Stimulated activated CD8-positive, alpha-beta memory T cell treated with anti-CD3 and anti-CD28 coated beads, Interleukin-15, amount 100 ng/mL, for 48 hours (primary cell): ENCODE data around the gene CCDC60.

Experiments used
- DNase-seq, 2 donors: peaks; one replicate each; pipeline ENCODE4 v3.0.0-alpha.2; 2020; ENCODE audit warnings: low read depth in 2 of 2

The CCDC60 gene

GRCh38 chr12:119540476-119540875 is 205.9 kb downstream of the CCDC60 start:
- DNase-seq, result no peak

- peak; percentile 8 to 9 for DNase-seq
Observed at GRCh38 chr12:119544765-119545625, 210.5 kb downstream of the CCDC60 start.

DNA sequence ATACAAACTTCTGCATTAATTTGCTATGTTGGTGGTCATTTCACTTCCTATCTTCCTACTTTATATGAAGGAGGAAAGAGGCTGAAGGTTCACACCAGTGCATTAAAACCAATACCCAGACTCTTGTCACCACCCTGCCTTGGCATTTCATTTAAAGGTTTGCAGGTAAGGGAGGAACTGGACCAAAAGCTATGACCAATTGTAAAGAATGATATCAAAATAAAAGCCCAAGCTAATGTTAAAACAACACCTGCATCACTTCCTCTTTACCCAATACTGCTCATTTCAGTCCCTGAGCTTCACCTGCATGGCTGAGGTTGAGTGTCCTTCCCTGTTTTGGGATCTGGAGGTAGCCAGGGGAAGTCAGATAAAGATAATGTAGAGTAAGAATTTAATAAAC is 211.8 kb downstream of the CCDC60 start:
- no peak for DNase-seq

DNA sequence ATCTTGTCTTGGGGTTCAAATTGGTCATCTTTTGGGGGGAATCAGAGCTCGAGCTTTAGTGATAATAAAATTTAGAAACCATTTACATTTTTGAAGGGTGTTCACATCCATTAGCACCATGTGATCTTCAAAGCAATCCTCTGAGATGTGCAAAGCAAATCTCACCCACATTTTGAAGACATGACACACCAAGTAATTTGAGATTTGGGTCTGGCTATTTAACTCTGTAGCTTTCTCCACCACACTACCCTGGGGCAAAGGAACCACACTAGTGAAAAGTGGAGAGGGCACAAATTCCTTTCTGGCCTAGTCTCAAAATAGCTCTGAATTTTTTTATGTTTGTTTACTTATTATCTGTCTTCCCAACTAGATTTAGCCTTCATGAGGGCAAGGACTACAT is 212.5 kb downstream of the CCDC60 start:
- DNase-seq, result no peak

DNA sequence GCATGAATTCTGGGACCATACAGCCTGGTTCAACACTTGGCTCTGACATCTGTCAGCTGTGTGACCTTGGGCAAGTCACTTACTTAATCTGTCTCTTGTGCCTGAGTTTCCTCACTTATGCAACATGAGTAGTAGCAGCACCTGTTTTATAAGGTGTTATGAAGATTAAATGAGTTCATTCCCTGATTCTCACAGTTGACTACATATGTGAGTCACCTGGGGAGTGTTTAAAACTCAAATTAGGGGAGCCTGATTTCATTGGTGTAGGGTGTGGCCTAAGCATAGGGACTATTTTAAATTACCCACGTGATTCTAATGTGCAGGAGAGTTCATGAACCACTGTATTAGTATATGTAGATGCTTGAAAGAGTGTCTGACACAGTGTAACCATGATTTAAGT is 222.3 kb downstream of the CCDC60 start:
- DNase-seq, result no peak

DNA sequence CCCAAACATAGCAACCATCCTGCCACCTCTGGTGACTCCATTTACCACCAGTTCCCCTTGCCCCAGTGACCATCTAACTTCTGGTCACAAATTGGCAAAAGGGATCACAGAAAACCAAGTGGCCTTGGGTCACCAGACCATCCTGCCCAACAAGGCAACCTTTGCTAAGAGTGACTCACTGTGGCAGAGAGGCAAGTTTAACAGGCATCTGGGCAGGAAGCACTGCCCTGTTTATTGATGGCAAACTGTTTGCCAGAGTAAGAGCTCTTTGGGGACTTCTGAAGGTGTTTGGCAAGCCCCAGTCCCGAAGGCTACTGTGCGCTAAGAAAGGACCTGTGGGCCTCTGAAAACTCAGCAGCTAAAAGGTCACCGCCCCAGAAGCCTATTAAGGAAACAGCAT is 230.9 kb downstream of the CCDC60 start:
- DNase-seq, result no peak

- DNase-seq, result no peak
Observed at GRCh38 chr12:119570771-119571170, 236.2 kb downstream of the CCDC60 start.

DNA sequence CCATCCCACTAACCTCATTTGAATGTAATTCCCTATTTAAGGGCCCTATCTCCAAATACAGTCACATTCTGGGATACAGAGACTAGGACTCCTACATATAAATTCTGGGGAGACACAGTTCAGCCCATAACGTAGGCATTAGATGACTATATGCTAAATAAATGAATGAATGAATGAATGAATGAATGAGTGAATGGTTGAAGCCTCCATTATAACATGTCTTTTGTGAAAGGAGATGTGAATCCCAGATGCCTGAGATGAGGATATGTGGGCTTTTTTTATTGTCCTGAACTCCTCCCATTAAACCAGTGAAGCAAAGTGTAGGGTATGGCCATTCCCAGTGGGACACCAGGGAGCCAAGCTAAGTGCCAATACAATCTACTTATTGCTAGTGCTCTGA is 238.6 kb downstream of the CCDC60 start:
- DNase-seq, result no peak

GRCh38 chr12:119574255-119574654 is 239.7 kb downstream of the CCDC60 start:
- no peak for DNase-seq

DNA sequence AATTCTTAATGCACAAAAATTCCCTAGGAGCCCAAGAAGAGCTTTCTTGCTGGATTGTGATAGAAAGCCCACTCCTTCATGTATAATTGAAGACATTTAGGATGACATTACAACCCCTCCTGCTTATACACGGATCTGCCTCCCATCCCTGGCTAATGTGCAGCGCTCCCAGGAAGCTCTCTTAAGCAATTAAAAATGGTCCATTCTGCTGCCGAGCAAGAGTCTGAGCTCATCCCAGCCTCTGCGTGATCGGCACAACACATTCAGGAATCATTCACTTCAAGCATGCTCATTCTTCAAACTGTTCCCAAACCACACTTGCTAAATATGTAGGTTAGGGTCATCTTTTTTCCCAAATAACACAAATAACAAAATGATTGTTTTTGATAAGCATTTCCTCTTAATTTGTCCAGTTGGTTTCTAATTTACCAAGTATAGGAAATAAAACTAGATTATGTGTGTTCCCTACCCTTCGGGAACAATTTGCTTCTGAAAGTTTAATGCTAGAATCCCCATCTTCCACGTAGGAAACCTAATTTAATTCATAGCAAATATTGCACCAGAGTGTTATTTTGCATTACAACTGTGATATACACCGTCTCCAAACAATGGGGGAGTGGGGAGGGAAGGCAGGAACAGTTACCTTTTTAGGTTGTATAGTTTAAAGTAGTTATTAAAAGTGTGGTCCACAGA is 241.7 kb downstream of the CCDC60 start:
- no peak for DNase-seq

DNA sequence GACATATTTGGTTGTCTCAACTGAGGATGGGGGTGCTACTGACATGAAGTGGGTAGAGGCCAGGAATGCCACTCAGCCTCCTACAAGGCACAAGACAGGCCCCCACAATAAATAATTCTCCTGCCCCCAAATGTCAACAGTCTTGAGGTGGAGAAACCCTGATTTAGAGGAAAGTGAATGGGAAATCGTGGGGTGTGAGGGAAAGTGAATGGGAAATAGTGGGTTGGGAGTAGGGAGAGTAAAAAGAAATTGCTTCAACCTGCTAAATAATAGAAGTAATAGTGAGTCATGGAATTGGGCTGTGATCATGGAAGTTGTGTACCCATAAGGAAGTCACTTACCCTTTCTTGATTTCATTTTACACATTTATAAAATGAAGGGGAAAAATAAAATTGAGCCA is 242.4 kb downstream of the CCDC60 start:
- no peak for DNase-seq

- peak; percentile 7 to 25 for DNase-seq
Observed at GRCh38 chr12:119578112-119578511, 243.6 kb downstream of the CCDC60 start.

GRCh38 chr12:119589097-119589496 is 254.6 kb downstream of the CCDC60 start:
- DNase-seq, result no peak

GRCh38 chr12:119589634-119590033 is 255.1 kb downstream of the CCDC60 start:
- no peak for DNase-seq
